GM23338 (cell line): ENCODE measurements around the gene HCN1. TPM values are rescaled to one million over a fixed set of nuclear protein-coding genes. Genes with fewer than 3 reads are reported as not detected.

Experiments
- ATAC-seq: fragments of 200-7000 bp; cut with Tn5 transposase; 3 replicates; pipeline ENCODE4 v1.9.1; 2020
- DNase-seq: peaks from one replicate; pipeline ENCODE4 v3.0.0-alpha.2; 2015; ENCODE audit warnings: low spot score
- H2AFZ ChIP-seq: fragments of 200-600 bp; sonication (generic); 2 replicates; pipeline ENCODE4 v1.8.0; 2016; ENCODE audit warnings: antibody characterized with exemption, mild to moderate bottlenecking, moderate library complexity
- H3F3A ChIP-seq: fragments of 200-600 bp; sonication (generic); replicated peaks from 2 replicates; pipeline ENCODE4 v1.8.0; 2017; ENCODE audit warnings: antibody characterized with exemption, mixed run types, low read depth
- H3K27ac ChIP-seq: fragments of 200-600 bp; sonication (generic); 2 replicates; pipeline ENCODE4 v1.6.1; 2016; ENCODE audit warnings: low read depth
- H3K27me3 ChIP-seq: fragments of 200-600 bp; sonication (generic); 2 replicates; pipeline ENCODE4 v1.8.0; 2016; ENCODE audit warnings: mild to moderate bottlenecking, mixed run types, moderate library complexity; ENCODE audit not compliant: insufficient read depth
- H3K36me3 ChIP-seq: fragments of 200-600 bp; sonication (generic); 2 replicates; pipeline ENCODE4 v1.8.0; 2016; ENCODE audit warnings: mild to moderate bottlenecking; ENCODE audit not compliant: insufficient read depth
- H3K4me1 ChIP-seq: fragments of 200-600 bp; sonication (generic); 2 replicates; pipeline ENCODE4 v1.8.0; 2016; ENCODE audit warnings: mild to moderate bottlenecking, moderate library complexity; ENCODE audit not compliant: insufficient read depth
- H3K4me2 ChIP-seq: fragments of 200-600 bp; sonication (generic); 2 replicates; pipeline ENCODE4 v1.7.1; 2017; ENCODE audit warnings: mixed run types
- H3K4me3 ChIP-seq: fragments of 200-600 bp; sonication (generic); 2 replicates; pipeline ENCODE4 v1.6.1; 2016; ENCODE audit warnings: mixed run types
- H3K79me2 ChIP-seq: fragments of 200-600 bp; sonication (generic); replicated peaks from 2 replicates; pipeline ENCODE4 v1.8.0; 2017; ENCODE audit warnings: mild to moderate bottlenecking; ENCODE audit not compliant: insufficient read depth
- H3K9me2 ChIP-seq: fragments of 200-600 bp; sonication (generic); 2 replicates; pipeline ENCODE4 v1.8.0; 2017; ENCODE audit not compliant: insufficient read depth
- H4K20me1 ChIP-seq: fragments of 200-600 bp; sonication (generic); replicated peaks from 2 replicates; pipeline ENCODE4 v1.8.0; 2017; ENCODE audit warnings: mild to moderate bottlenecking; ENCODE audit not compliant: insufficient read depth
- H3K27ac Mint-ChIP-seq: 2 replicates; pipeline ENCODE4 v1.8.0; 2020; ENCODE audit warnings: inconsistent platforms, mild to moderate bottlenecking, moderate library complexity, mixed read lengths
- H3K27me3 Mint-ChIP-seq: 3 replicates; pipeline ENCODE4 v1.8.0; 2022; ENCODE audit warnings: low read depth, mild to moderate bottlenecking, moderate library complexity, mixed read lengths, inconsistent platforms; ENCODE audit not compliant: insufficient read depth, poor library complexity
- H3K36me3 Mint-ChIP-seq: 3 replicates; pipeline ENCODE4 v1.8.0; 2021; ENCODE audit warnings: low read depth, mild to moderate bottlenecking, inconsistent platforms, moderate library complexity, mixed read lengths
- H3K4me1 Mint-ChIP-seq: 3 replicates; pipeline ENCODE4 v1.8.0; 2020; ENCODE audit warnings: mild to moderate bottlenecking, inconsistent platforms, mixed read lengths
- H3K4me3 Mint-ChIP-seq: 3 replicates; pipeline ENCODE4 v1.8.0; 2021; ENCODE audit warnings: moderate library complexity, mild to moderate bottlenecking, inconsistent platforms, mixed read lengths
- H3K9me3 Mint-ChIP-seq: 3 replicates; pipeline ENCODE4 v1.8.0; 2020; ENCODE audit warnings: moderate library complexity, mild to moderate bottlenecking, inconsistent platforms, mixed read lengths
- CREB1 ChIP-seq: fragments of 250-450 bp; sonication (Bioruptor Pico); IDR thresholded peaks from 2 replicates; pipeline ENCODE4 v1.5.0; 2020; ENCODE audit warnings: low read depth, mild to moderate bottlenecking, moderate library complexity
- EZH2 ChIP-seq: fragments of 200-600 bp; sonication (generic); IDR thresholded peaks from one replicate; pipeline ENCODE4 v1.8.0; 2017; ENCODE audit warnings: antibody characterized with exemption, mild to moderate bottlenecking, low read depth; ENCODE audit not compliant: unreplicated experiment
- EZH2phosphoT487 ChIP-seq: fragments of 200-600 bp; sonication (generic); IDR thresholded peaks from one replicate; pipeline ENCODE4 v1.8.1; 2018; ENCODE audit warnings: antibody characterized with exemption; ENCODE audit not compliant: unreplicated experiment
- JUNB ChIP-seq: IDR thresholded peaks from one replicate; pipeline ENCODE4 v1.6.1; 2016; ENCODE audit warnings: antibody characterized with exemption; ENCODE audit not compliant: unreplicated experiment
- NANOG ChIP-seq: IDR thresholded peaks from 2 replicates; pipeline ENCODE4 v1.6.1; 2016; ENCODE audit warnings: antibody characterized with exemption, borderline replicate concordance
- POLR2AphosphoS5 ChIP-seq: IDR thresholded peaks from 2 replicates; pipeline ENCODE4 v1.6.1; 2016; ENCODE audit warnings: antibody characterized with exemption, low read depth
- STAT1 ChIP-seq: IDR thresholded peaks from one replicate; pipeline ENCODE4 v1.6.1; 2016; ENCODE audit warnings: antibody characterized with exemption; ENCODE audit not compliant: unreplicated experiment
- ZNF114 ChIP-seq: fragments of 250-450 bp; sonication (Bioruptor Pico); IDR thresholded peaks from 2 replicates; pipeline ENCODE4 v1.5.0; 2020; ENCODE audit warnings: mild to moderate bottlenecking, moderate library complexity
- ZNF331 ChIP-seq: fragments of 250-450 bp; sonication (Bioruptor Pico); IDR thresholded peaks from 2 replicates; pipeline ENCODE4 v1.5.0; 2020; ENCODE audit warnings: low read depth, mild to moderate bottlenecking, moderate library complexity
- polyA plus RNA-seq: library from polyadenylated mRNA; unstranded; fragments of >200 nt; fragmentation: Nextera tagmentation; extraction: Ambion mirVana; gene quantifications from 2 replicates; pipeline ENCODE4 v1.2.1, GENCODE V29; 2016
- total RNA-seq: library from RNA; depleted of rRNA; stranded (reverse); fragments of >200 nt; shearing (Covaris generic); gene quantifications from 2 replicates; pipeline ENCODE4 v1.2.3, GENCODE V29; 2014
- TF ChIP-seq, protein P1 (sequence below): IDR thresholded peaks from one replicate; pipeline ENCODE4 v1.6.1; 2018; ENCODE audit warnings: antibody characterized with exemption; ENCODE audit not compliant: unreplicated experiment
- TF ChIP-seq, protein P2 (sequence below): IDR thresholded peaks from 2 replicates; pipeline ENCODE4 v1.6.1; 2016; ENCODE audit warnings: antibody characterized with exemption
- TF ChIP-seq, protein P3 (sequence below): fragments of 250-450 bp; sonication (Bioruptor Pico); IDR thresholded peaks from 2 replicates; pipeline ENCODE4 v1.5.0; 2020; ENCODE audit warnings: mild to moderate bottlenecking, moderate library complexity

The HCN1 gene
- total and polyA plus RNA-seq, 2 experiments from 2014 or later, result 2.8 to 6.9 TPM

DNA sequence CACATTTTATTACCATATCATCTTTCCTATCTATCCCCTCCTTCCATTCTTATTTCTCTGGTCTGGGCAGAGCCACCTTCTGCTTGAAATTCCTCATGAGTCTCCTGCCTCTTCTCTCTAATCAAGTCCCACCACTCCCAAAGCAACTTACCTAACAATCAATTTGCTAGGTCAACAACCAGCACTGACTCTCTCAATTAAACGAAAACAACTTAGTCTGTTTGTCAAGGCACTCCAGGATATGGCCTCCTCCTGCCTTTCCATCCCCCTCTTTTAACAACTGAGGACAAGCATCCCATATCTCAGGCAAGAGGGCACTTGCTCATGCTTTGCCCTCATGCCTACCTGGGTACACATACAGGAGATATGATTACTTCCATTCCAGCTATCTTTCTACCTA is 47.4 kb downstream of the HCN1 start (continued):
- no peak for TF ChIP-seq EZH2
- no peak for TF ChIP-seq NANOG
- TF ChIP-seq ZNF114 (CRISPR knock-in tag), result no peak

DNA sequence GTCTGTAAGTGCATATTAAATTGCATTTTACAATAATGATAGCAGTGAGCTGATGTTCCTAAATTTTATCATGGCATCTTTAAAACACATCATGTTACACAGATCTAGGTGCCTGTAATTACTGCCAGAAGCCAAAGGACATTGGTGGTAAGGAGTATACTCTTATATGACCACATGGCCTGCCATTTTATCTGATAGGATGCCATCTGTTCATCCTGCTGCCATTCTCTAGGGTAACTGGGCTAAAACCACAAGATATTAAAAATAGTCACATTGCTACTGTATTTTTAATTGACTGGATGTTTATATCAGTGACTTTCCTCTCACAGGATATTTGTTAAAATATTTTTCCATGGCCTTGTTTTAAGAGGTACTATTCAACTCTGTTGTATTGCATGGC is 53.1 kb downstream of the HCN1 start:
- no peaks in the 10 kb centered on the region for H3K9me3 Mint-ChIP-seq
- no peaks in the 10 kb centered on the region for H4K20me1 ChIP-seq
- no peaks in the 10 kb centered on the region for H3F3A ChIP-seq
- no peak overlapping the region for H3K4me3 Mint-ChIP-seq
- H2AFZ ChIP-seq, result no peak overlapping the region
- no peak overlapping the region for H3K27ac Mint-ChIP-seq
- no peak overlapping the region for H3K4me2 ChIP-seq
- no peaks in the 10 kb centered on the region for H3K36me3 ChIP-seq
- H3K27me3 ChIP-seq, result no peaks in the 10 kb centered on the region
- no peaks in the 10 kb centered on the region for H3K4me1 Mint-ChIP-seq
- peaks cover 2% of the 10 kb centered on the region for H3K27me3 Mint-ChIP-seq
- no peaks in the 10 kb centered on the region for H3K4me1 ChIP-seq
- H3K9me2 ChIP-seq, result no peaks in the 10 kb centered on the region
- TF ChIP-seq ZNF114 (CRISPR knock-in tag) (no peak), CREB1 (CRISPR knock-in tag) (no peak), STAT1 (no peak), JUNB (no peak), EZH2phosphoT487 (no peak), POLR2AphosphoS5 (no peak), EZH2 (no peak), ZNF331 (CRISPR knock-in tag) (no peak), NANOG (no peak)
- TF ChIP-seq, protein P1, sequence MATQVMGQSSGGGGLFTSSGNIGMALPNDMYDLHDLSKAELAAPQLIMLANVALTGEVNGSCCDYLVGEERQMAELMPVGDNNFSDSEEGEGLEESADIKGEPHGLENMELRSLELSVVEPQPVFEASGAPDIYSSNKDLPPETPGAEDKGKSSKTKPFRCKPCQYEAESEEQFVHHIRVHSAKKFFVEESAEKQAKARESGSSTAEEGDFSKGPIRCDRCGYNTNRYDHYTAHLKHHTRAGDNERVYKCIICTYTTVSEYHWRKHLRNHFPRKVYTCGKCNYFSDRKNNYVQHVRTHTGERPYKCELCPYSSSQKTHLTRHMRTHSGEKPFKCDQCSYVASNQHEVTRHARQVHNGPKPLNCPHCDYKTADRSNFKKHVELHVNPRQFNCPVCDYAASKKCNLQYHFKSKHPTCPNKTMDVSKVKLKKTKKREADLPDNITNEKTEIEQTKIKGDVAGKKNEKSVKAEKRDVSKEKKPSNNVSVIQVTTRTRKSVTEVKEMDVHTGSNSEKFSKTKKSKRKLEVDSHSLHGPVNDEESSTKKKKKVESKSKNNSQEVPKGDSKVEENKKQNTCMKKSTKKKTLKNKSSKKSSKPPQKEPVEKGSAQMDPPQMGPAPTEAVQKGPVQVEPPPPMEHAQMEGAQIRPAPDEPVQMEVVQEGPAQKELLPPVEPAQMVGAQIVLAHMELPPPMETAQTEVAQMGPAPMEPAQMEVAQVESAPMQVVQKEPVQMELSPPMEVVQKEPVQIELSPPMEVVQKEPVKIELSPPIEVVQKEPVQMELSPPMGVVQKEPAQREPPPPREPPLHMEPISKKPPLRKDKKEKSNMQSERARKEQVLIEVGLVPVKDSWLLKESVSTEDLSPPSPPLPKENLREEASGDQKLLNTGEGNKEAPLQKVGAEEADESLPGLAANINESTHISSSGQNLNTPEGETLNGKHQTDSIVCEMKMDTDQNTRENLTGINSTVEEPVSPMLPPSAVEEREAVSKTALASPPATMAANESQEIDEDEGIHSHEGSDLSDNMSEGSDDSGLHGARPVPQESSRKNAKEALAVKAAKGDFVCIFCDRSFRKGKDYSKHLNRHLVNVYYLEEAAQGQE, result no peak
- TF ChIP-seq, protein P2, sequence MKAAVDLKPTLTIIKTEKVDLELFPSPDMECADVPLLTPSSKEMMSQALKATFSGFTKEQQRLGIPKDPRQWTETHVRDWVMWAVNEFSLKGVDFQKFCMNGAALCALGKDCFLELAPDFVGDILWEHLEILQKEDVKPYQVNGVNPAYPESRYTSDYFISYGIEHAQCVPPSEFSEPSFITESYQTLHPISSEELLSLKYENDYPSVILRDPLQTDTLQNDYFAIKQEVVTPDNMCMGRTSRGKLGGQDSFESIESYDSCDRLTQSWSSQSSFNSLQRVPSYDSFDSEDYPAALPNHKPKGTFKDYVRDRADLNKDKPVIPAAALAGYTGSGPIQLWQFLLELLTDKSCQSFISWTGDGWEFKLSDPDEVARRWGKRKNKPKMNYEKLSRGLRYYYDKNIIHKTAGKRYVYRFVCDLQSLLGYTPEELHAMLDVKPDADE, result no peak
- TF ChIP-seq, protein P3, sequence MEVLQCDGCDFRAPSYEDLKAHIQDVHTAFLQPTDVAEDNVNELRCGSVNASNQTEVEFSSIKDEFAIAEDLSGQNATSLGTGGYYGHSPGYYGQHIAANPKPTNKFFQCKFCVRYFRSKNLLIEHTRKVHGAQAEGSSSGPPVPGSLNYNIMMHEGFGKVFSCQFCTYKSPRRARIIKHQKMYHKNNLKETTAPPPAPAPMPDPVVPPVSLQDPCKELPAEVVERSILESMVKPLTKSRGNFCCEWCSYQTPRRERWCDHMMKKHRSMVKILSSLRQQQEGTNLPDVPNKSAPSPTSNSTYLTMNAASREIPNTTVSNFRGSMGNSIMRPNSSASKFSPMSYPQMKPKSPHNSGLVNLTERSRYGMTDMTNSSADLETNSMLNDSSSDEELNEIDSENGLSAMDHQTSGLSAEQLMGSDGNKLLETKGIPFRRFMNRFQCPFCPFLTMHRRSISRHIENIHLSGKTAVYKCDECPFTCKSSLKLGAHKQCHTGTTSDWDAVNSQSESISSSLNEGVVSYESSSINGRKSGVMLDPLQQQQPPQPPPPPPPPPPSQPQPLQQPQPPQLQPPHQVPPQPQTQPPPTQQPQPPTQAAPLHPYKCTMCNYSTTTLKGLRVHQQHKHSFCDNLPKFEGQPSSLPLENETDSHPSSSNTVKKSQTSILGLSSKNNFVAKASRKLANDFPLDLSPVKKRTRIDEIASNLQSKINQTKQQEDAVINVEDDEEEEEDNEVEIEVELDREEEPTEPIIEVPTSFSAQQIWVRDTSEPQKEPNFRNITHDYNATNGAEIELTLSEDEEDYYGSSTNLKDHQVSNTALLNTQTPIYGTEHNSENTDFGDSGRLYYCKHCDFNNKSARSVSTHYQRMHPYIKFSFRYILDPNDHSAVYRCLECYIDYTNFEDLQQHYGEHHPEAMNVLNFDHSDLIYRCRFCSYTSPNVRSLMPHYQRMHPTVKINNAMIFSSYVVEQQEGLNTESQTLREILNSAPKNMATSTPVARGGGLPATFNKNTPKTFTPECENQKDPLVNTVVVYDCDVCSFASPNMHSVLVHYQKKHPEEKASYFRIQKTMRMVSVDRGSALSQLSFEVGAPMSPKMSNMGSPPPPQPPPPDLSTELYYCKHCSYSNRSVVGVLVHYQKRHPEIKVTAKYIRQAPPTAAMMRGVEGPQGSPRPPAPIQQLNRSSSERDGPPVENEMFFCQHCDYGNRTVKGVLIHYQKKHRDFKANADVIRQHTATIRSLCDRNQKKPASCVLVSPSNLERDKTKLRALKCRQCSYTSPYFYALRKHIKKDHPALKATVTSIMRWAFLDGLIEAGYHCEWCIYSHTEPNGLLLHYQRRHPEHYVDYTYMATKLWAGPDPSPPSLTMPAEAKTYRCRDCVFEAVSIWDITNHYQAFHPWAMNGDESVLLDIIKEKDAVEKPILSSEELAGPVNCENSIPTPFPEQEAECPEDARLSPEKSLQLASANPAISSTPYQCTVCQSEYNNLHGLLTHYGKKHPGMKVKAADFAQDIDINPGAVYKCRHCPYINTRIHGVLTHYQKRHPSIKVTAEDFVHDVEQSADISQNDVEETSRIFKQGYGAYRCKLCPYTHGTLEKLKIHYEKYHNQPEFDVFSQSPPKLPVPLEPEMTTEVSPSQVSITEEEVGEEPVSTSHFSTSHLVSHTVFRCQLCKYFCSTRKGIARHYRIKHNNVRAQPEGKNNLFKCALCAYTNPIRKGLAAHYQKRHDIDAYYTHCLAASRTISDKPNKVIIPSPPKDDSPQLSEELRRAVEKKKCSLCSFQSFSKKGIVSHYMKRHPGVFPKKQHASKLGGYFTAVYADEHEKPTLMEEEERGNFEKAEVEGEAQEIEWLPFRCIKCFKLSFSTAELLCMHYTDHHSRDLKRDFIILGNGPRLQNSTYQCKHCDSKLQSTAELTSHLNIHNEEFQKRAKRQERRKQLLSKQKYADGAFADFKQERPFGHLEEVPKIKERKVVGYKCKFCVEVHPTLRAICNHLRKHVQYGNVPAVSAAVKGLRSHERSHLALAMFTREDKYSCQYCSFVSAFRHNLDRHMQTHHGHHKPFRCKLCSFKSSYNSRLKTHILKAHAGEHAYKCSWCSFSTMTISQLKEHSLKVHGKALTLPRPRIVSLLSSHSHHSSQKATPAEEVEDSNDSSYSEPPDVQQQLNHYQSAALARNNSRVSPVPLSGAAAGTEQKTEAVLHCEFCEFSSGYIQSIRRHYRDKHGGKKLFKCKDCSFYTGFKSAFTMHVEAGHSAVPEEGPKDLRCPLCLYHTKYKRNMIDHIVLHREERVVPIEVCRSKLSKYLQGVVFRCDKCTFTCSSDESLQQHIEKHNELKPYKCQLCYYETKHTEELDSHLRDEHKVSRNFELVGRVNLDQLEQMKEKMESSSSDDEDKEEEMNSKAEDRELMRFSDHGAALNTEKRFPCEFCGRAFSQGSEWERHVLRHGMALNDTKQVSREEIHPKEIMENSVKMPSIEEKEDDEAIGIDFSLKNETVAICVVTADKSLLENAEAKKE (CRISPR knock-in tag), result no peak
- no peak overlapping the region for H3K27ac ChIP-seq
- H3K4me3 ChIP-seq, result no peak overlapping the region
- no peak for DNase-seq
- H3K79me2 ChIP-seq, result no peaks in the 10 kb centered on the region
- ATAC-seq, result no peak
- no peaks in the 10 kb centered on the region for H3K36me3 Mint-ChIP-seq
